ENCODE measurements around the gene SLC8A1. TPM values are rescaled to one million over a fixed set of nuclear protein-coding genes. Genes with fewer than 3 reads are reported as not detected.

The SLC8A1 gene
- total and polyA plus RNA-seq, 10 of the 15 experiments (the other 5 are each of a cell fraction or from before 2014, with no cell fraction given), result under 0.01 to 1.2 (median 0.01) TPM; not detected in 3

DNA sequence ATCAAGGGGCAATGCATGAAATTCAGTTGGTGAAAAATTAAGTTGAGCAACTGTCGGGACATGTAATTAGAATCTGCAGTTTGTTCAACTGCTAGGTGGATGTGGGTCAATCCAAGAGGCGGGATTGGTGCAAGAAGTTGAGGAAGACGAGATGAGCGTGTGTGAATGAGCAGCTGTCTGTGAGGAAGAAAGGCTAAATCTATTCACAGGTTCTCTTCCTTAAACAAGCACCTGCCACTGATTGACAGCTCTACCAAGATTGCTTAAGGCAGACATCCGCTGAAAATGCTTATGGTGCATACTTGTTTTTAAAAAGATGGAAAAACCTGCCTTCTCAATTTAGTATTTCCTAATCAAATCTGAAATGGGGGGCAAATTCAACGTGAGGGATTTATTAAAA is 349.4 kb downstream of the SLC8A1 start (continued):
- TF ChIP-seq, protein P1, sequence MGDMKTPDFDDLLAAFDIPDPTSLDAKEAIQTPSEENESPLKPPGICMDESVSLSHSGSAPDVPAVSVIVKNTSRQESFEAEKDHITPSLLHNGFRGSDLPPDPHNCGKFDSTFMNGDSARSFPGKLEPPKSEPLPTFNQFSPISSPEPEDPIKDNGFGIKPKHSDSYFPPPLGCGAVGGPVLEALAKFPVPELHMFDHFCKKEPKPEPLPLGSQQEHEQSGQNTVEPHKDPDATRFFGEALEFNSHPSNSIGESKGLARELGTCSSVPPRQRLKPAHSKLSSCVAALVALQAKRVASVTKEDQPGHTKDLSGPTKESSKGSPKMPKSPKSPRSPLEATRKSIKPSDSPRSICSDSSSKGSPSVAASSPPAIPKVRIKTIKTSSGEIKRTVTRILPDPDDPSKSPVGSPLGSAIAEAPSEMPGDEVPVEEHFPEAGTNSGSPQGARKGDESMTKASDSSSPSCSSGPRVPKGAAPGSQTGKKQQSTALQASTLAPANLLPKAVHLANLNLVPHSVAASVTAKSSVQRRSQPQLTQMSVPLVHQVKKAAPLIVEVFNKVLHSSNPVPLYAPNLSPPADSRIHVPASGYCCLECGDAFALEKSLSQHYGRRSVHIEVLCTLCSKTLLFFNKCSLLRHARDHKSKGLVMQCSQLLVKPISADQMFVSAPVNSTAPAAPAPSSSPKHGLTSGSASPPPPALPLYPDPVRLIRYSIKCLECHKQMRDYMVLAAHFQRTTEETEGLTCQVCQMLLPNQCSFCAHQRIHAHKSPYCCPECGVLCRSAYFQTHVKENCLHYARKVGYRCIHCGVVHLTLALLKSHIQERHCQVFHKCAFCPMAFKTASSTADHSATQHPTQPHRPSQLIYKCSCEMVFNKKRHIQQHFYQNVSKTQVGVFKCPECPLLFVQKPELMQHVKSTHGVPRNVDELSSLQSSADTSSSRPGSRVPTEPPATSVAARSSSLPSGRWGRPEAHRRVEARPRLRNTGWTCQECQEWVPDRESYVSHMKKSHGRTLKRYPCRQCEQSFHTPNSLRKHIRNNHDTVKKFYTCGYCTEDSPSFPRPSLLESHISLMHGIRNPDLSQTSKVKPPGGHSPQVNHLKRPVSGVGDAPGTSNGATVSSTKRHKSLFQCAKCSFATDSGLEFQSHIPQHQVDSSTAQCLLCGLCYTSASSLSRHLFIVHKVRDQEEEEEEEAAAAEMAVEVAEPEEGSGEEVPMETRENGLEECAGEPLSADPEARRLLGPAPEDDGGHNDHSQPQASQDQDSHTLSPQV (IDR thresholded peaks at IDR 0.05), result no peak
- no peak for TF ChIP-seq MLLT1 (IDR thresholded peaks at IDR 0.05)
- TF ChIP-seq LARP7 (IDR thresholded peaks at IDR 0.05), result no peak
- TF ChIP-seq, protein P2, sequence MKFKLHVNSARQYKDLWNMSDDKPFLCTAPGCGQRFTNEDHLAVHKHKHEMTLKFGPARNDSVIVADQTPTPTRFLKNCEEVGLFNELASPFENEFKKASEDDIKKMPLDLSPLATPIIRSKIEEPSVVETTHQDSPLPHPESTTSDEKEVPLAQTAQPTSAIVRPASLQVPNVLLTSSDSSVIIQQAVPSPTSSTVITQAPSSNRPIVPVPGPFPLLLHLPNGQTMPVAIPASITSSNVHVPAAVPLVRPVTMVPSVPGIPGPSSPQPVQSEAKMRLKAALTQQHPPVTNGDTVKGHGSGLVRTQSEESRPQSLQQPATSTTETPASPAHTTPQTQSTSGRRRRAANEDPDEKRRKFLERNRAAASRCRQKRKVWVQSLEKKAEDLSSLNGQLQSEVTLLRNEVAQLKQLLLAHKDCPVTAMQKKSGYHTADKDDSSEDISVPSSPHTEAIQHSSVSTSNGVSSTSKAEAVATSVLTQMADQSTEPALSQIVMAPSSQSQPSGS (IDR thresholded peaks at IDR 0.05; ENCODE audit: low read length), result no peak
- no peak for TF ChIP-seq SUZ12 (IDR thresholded peaks at IDR 0.05; ENCODE audit: unreplicated experiment)
- TF ChIP-seq ZNF24 (IDR thresholded peaks at IDR 0.05), result no peak
- no peak for TF ChIP-seq ETV6 (conservative IDR thresholded peaks at IDR 0.05 in 1 of 2, IDR thresholded peaks at IDR 0.05 in 1 of 2; ENCODE audit: borderline replicate concordance in 1 of 2, low read depth in 1 of 2)

Measured in GM12878 (cell line).